ENCODE measurements around the gene LRFN2.

LRFN2 gene

GRCh38 chr6:40377173-40377806, 209.9 kb downstream of the LRFN2 start:
- no peak for DNase-seq (ENCODE audit: low spot score)

GRCh38 chr6:40376113-40376650, 211.0 kb downstream of the LRFN2 start:
- no peak for DNase-seq (ENCODE audit: low spot score)

GRCh38 chr6:40373267-40373666, 213.9 kb downstream of the LRFN2 start:
- no peak for DNase-seq (ENCODE audit: low spot score)

- no peak for DNase-seq (ENCODE audit: low spot score)
Measured at GRCh38 chr6:40371621-40372020, 215.5 kb downstream of the LRFN2 start.

GRCh38 chr6:40371095-40371494, 216.1 kb downstream of the LRFN2 start:
- DNase-seq (ENCODE audit: low spot score): no peak

- DNase-seq (ENCODE audit: low spot score): no peak
Measured at GRCh38 chr6:40369891-40370290, 217.3 kb downstream of the LRFN2 start.

- no peak for DNase-seq (ENCODE audit: low spot score)
Measured at GRCh38 chr6:40369042-40369441, 218.1 kb downstream of the LRFN2 start.

GRCh38 chr6:40362859-40363258, 224.3 kb downstream of the LRFN2 start:
- no peak for DNase-seq (ENCODE audit: low spot score)

- peak; percentile 68 for DNase-seq (ENCODE audit: low spot score)
Measured at GRCh38 chr6:40359808-40360207, 227.4 kb downstream of the LRFN2 start.

- no peak for DNase-seq (ENCODE audit: low spot score)
Measured at GRCh38 chr6:40358473-40359460, 228.4 kb downstream of the LRFN2 start.

GRCh38 chr6:40356242-40356910, 230.8 kb downstream of the LRFN2 start:
- DNase-seq (ENCODE audit: low spot score): no peak

- DNase-seq (ENCODE audit: low spot score): no peak
Measured at GRCh38 chr6:40355532-40355931, 231.6 kb downstream of the LRFN2 start.

- no peak for DNase-seq (ENCODE audit: low spot score)
Measured at GRCh38 chr6:40355066-40355465, 232.1 kb downstream of the LRFN2 start.

- DNase-seq (ENCODE audit: low spot score): peak; percentile 13
Measured at GRCh38 chr6:40353967-40354452, 233.2 kb downstream of the LRFN2 start.

- DNase-seq (ENCODE audit: low spot score): no peak
Measured at GRCh38 chr6:40353197-40353966, 233.8 kb downstream of the LRFN2 start.

GRCh38 chr6:40352527-40353170, 234.5 kb downstream of the LRFN2 start:
- peak; percentile 46 for DNase-seq (ENCODE audit: low spot score)

- peak; percentile 18 for DNase-seq (ENCODE audit: low spot score)
Measured at GRCh38 chr6:40352006-40352405, 235.2 kb downstream of the LRFN2 start.

- no peak for DNase-seq (ENCODE audit: low spot score)
Measured at GRCh38 chr6:40350747-40351217, 236.4 kb downstream of the LRFN2 start.

- no peak for DNase-seq (ENCODE audit: low spot score)
Measured at GRCh38 chr6:40349901-40350746, 237.0 kb downstream of the LRFN2 start.

All from SW480 (cell line).